Panc1 (cell line): ENCODE measurements around the gene TRAK1. TPM values are rescaled to one million over a fixed set of nuclear protein-coding genes. Genes with fewer than 3 reads are reported as not detected.

Experiments
- ATAC-seq: fragments of 200-7000 bp; cut with Tn5 transposase; 2 replicates; pipeline ENCODE4 v1.9.1; 2020; ENCODE audit warnings: mild to moderate bottlenecking, moderate library complexity
- BruUV-seq: library from RNA; stranded (reverse); fragments of 400-500 nt; replicated peaks from 2 replicates; lab custom pipeline; 2021; lab: Mats Ljungman, UMichigan
- CTCF ChIA-PET: fragments of 300-600 bp; sonication (Branson Sonifier 250); formaldehyde crosslinking; loops from one replicate; lab custom pipeline; 2022; ENCODE audit warnings: antibody characterized with exemption; lab: Charles Lee
- POLR2A ChIA-PET: fragments of 300-600 bp; sonication (Branson Sonifier 250); formaldehyde crosslinking; loops from one replicate; lab custom pipeline; 2022; ENCODE audit warnings: antibody characterized with exemption; lab: Charles Lee
- DNase-seq: peaks from one replicate; pipeline ENCODE4 v3.0.0-alpha.2; 2010; ENCODE audit warnings: low read depth, low spot score
- H3K27ac ChIP-seq: 2 replicates; pipeline ENCODE4 v1.5.1; 2011; ENCODE audit warnings: mild to moderate bottlenecking, low read length, inconsistent platforms
- H3K27me3 ChIP-seq: fragments of 200-500 bp; sonication (Bioruptor generic); 2 replicates; pipeline ENCODE4 v1.6.0; 2014; ENCODE audit warnings: low read length, inconsistent platforms; ENCODE audit not compliant: control insufficient read depth, insufficient read depth
- H3K36me3 ChIP-seq: fragments of 200-500 bp; sonication (Bioruptor generic); 2 replicates; pipeline ENCODE4 v1.5.1; 2014; ENCODE audit warnings: inconsistent platforms, mild to moderate bottlenecking, low read length, moderate library complexity; ENCODE audit not compliant: control insufficient read depth, insufficient read depth
- H3K4me1 ChIP-seq: 2 replicates; pipeline ENCODE4 v1.5.1; 2011; ENCODE audit warnings: inconsistent platforms, mild to moderate bottlenecking, low read length, moderate library complexity; ENCODE audit not compliant: control insufficient read depth, insufficient read depth
- H3K4me3 ChIP-seq, 2 experiments: 2 replicates each; pipeline ENCODE4 v1.5.1; 2011 to 2012; ENCODE audit warnings: low read depth in 2 of 2, low read length in 2 of 2, mild to moderate bottlenecking in 2 of 2, inconsistent platforms in 1 of 2, moderate library complexity in 1 of 2
- H3K9me3 ChIP-seq: fragments of 200-500 bp; sonication (Bioruptor generic); 2 replicates; pipeline ENCODE4 v1.5.1; 2014; ENCODE audit warnings: low read depth, mild to moderate bottlenecking, inconsistent platforms, low read length, moderate library complexity; ENCODE audit not compliant: control insufficient read depth, insufficient read depth
- CTCF ChIP-seq: fragments of 450-650 bp; IDR thresholded peaks from 2 replicates; pipeline ENCODE4 v1.5.1; 2017; ENCODE audit warnings: mild to moderate bottlenecking
- POLR2AphosphoS5 ChIP-seq: IDR thresholded peaks from 2 replicates; pipeline ENCODE4 v1.6.1; 2012; ENCODE audit warnings: mild to moderate bottlenecking, low read depth, low read length, moderate library complexity
- SIN3A ChIP-seq: IDR thresholded peaks from 2 replicates; pipeline ENCODE4 v1.6.1; 2012; ENCODE audit warnings: low read depth, mild to moderate bottlenecking, low read length, moderate library complexity, borderline replicate concordance; ENCODE audit not compliant: insufficient read depth
- TCF7L2 ChIP-seq: IDR thresholded peaks from 2 replicates; pipeline ENCODE4 v1.6.1; 2011; ENCODE audit warnings: mild to moderate bottlenecking, low read depth, low read length, inconsistent platforms
- in situ Hi-C: cut with HindIII; loops from 2 replicates; pipeline ENCODE4 v1.10.0; 2016; ENCODE audit warnings: low sequenced_read_pairs, low pct_unique_long_range_greater_than_20kb
- intact Hi-C: fragments of 100-400 bp; cut with micrococcal nuclease; formaldehyde crosslinking; loops from one replicate; pipeline ENCODE4 v1.10.0; 2022; ENCODE audit not compliant: unreplicated experiment
- total RNA-seq: library from RNA; stranded (reverse); gene quantifications from one replicate; pipeline ENCODE4 v1.2.1, GENCODE V29; 2021; ENCODE audit not compliant: unreplicated experiment
- TF ChIP-seq, protein P1 (sequence below), 2 experiments: IDR thresholded peaks; 2 replicates each; pipeline ENCODE4 v1.6.1; 2011 to 2012; ENCODE audit warnings: low read depth in 2 of 2, control low read depth in 1 of 2, low read length in 1 of 2, mild to moderate bottlenecking in 1 of 2, moderate library complexity in 1 of 2; ENCODE audit not compliant: insufficient read depth in 1 of 2

Gene TRAK1
- total RNA-seq, 1 experiment from 2014 or later, result 38.4 TPM

GRCh38 chr3:42265059-42265991, 174.2 kb downstream of the TRAK1 start:
- Histone ChIP-seq H3K4me1 (peaks cover 2% of the 10 kb centered on the region; the same call in 1 of the 2 replicates), H3K27ac (no peak overlapping the region), H3K4me3 (no peak overlapping the region), H3K9me3 (no peaks in the 10 kb centered on the region), H3K36me3 (no peaks in the 10 kb centered on the region), H3K27me3 (peaks cover 24% of the 10 kb centered on the region)
- POLR2A ChIA-PET, result interaction anchor here (0.6 kb wide), 1 partner anchor 64 kb away, joined by 4 read pairs; no protein-coding TSS in a partner anchor
- intact Hi-C loops, result no loop called here
- no TSS peak for BruUV-seq
- TF ChIP-seq TCF7L2 (no peak), CTCF (no peak), SIN3A (no peak), POLR2AphosphoS5 (no peak)
- TF ChIP-seq, protein P1, sequence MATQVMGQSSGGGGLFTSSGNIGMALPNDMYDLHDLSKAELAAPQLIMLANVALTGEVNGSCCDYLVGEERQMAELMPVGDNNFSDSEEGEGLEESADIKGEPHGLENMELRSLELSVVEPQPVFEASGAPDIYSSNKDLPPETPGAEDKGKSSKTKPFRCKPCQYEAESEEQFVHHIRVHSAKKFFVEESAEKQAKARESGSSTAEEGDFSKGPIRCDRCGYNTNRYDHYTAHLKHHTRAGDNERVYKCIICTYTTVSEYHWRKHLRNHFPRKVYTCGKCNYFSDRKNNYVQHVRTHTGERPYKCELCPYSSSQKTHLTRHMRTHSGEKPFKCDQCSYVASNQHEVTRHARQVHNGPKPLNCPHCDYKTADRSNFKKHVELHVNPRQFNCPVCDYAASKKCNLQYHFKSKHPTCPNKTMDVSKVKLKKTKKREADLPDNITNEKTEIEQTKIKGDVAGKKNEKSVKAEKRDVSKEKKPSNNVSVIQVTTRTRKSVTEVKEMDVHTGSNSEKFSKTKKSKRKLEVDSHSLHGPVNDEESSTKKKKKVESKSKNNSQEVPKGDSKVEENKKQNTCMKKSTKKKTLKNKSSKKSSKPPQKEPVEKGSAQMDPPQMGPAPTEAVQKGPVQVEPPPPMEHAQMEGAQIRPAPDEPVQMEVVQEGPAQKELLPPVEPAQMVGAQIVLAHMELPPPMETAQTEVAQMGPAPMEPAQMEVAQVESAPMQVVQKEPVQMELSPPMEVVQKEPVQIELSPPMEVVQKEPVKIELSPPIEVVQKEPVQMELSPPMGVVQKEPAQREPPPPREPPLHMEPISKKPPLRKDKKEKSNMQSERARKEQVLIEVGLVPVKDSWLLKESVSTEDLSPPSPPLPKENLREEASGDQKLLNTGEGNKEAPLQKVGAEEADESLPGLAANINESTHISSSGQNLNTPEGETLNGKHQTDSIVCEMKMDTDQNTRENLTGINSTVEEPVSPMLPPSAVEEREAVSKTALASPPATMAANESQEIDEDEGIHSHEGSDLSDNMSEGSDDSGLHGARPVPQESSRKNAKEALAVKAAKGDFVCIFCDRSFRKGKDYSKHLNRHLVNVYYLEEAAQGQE (IDR thresholded peaks at IDR 0.05; ENCODE audit: insufficient read depth in 1 of 2, low read depth in 2 of 2, low read length in 1 of 2), result no peak
- ATAC-seq, result no peak; the same call in 1 of the 2 replicates
- CTCF ChIA-PET, result no interaction called here
- DNase-seq, result no peak
- in situ Hi-C loops, result no loop called here

DNA sequence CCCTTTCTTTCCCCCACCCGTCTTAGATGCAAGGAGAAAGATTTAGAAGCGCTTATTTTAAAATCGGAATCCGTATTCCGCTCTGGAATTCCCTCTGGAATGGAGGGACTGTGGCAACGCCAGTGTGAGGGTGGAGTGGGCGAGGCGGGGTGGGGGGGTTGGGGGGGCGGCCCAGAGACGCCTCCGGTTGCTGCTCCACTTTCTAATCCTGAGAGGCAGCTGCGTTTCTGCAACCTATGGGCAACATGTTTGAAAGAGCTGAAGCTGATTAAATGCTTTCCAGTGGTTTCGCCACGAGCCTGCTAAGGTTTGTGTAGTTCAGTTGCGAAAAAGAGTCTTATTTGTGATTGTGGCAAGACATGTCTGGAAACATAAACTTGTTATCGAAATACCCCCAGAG, 174.9 kb downstream of the TRAK1 start, which contains the start of gene CCK:
Gene CCK (minus strand): TSS at position 101 of the 400 bp plus-strand sequence. CDS start 2,555 bp downstream, outside the sequence.
- H3K27ac ChIP-seq, result no peak within 1 kb of the TSS
- ChIA-PET POLR2A (interaction anchor here (0.6 kb wide), 1 partner anchor 65 kb away, joined by 4 read pairs; no protein-coding TSS in a partner anchor), CTCF (interaction anchor here (0.5 to 0.6 kb wide), 2 partner anchors 10 to 14 kb away, joined by 5 to 6 read pairs; no protein-coding TSS in a partner anchor)
- no peak for DNase-seq
- no peaks in the 10 kb centered on the region for H3K9me3 ChIP-seq
- intact Hi-C loops (no loop called here), in situ Hi-C loops (no loop called here)
- no TSS peak for BruUV-seq
- H3K27me3 ChIP-seq, result peaks cover 22% of the 10 kb centered on the region
- no peaks in the 10 kb centered on the region for H3K36me3 ChIP-seq
- TF ChIP-seq SIN3A (no peak), POLR2AphosphoS5 (no peak)
- TF ChIP-seq, protein P1 (IDR thresholded peaks at IDR 0.05; ENCODE audit: insufficient read depth in 1 of 2, low read depth in 2 of 2, low read length in 1 of 2), result no peak
- peaks cover 2% of the 10 kb centered on the region; the same call in 1 of the 2 replicates for H3K4me1 ChIP-seq
- no peak within 1 kb of the TSS for H3K4me3 ChIP-seq
- no peak for ATAC-seq
